CD4-positive, alpha-beta T cell (primary cell): ENCODE measurements around the gene DEDD2. TPM values are rescaled to one million over a fixed set of nuclear protein-coding genes. Genes with fewer than 3 reads are reported as not detected.

Experiments
- ATAC-seq: fragments of 200-7000 bp; cut with Tn5 transposase; one replicate; pipeline ENCODE4 v1.10.0; 2022; ENCODE audit warnings: mild to moderate bottlenecking; ENCODE audit not compliant: poor library complexity
- CTCF ChIA-PET: fragments of 350-600 bp; sonication (Branson Sonifier 250); formaldehyde crosslinking; loops from one replicate; lab custom pipeline; 2021; ENCODE audit warnings: antibody characterized with exemption, inconsistent platforms; lab: Charles Lee
- POLR2A ChIA-PET: fragments of 350-600 bp; sonication (Branson Sonifier 250); formaldehyde crosslinking; loops from one replicate; lab custom pipeline; 2021; ENCODE audit warnings: antibody characterized with exemption, inconsistent platforms; lab: Charles Lee
- DNase-seq, 14 experiments: peaks; one replicate each; pipeline ENCODE4 v3.0.0-alpha.2; 2013 to 2020; ENCODE audit warnings: mixed read lengths in 2 of 14
- H3K27ac ChIP-seq, 2 donors: one replicate each; pipeline versions ENCODE4 v1.5.1 to v1.7.0; 2013; ENCODE audit warnings: low read length in 2 of 2, low read depth in 1 of 2, mild to moderate bottlenecking in 1 of 2
- H3K27me3 ChIP-seq, 2 experiments: 1 replicate in 1 of 2; 2 replicates in 1 of 2; pipeline versions ENCODE4 v1.6.1 to v1.7.0; 2013; ENCODE audit warnings: low read length in 2 of 2, control low read depth in 1 of 2, mild to moderate bottlenecking in 1 of 2, moderate library complexity in 1 of 2; ENCODE audit not compliant: insufficient read depth in 2 of 2, control insufficient read depth in 1 of 2
- H3K36me3 ChIP-seq: one replicate; pipeline ENCODE4 v1.6.1; 2013; ENCODE audit warnings: low read length, control low read depth; ENCODE audit not compliant: insufficient read depth
- H3K4me1 ChIP-seq: one replicate; pipeline ENCODE4 v1.6.1; 2013; ENCODE audit warnings: low read length, control low read depth; ENCODE audit not compliant: insufficient read depth
- H3K4me3 ChIP-seq: one replicate; pipeline ENCODE4 v1.5.1; 2013; ENCODE audit warnings: mild to moderate bottlenecking, low read length, moderate library complexity
- H3K9me3 ChIP-seq, 2 experiments: 1 replicate in 1 of 2; 2 replicates in 1 of 2; pipeline versions ENCODE4 v1.6.1 to v1.7.0; 2013; ENCODE audit warnings: low read length in 2 of 2, mild to moderate bottlenecking in 2 of 2, control low read depth in 1 of 2, moderate library complexity in 1 of 2; ENCODE audit not compliant: control insufficient read depth in 1 of 2, insufficient read depth in 1 of 2
- H3K27ac Mint-ChIP-seq: one replicate; pipeline ENCODE4 v1.8.0; 2020; ENCODE audit warnings: mixed read lengths
- H3K27me3 Mint-ChIP-seq: one replicate; pipeline ENCODE4 v1.8.0; 2021; ENCODE audit warnings: mixed read lengths
- H3K36me3 Mint-ChIP-seq: one replicate; pipeline ENCODE4 v1.8.0; 2021; ENCODE audit warnings: low read depth, mixed read lengths
- H3K4me1 Mint-ChIP-seq: one replicate; pipeline ENCODE4 v1.8.0; 2021; ENCODE audit warnings: low read depth, mixed read lengths
- H3K4me3 Mint-ChIP-seq: one replicate; pipeline ENCODE4 v1.8.0; 2020; ENCODE audit warnings: mild to moderate bottlenecking, mixed read lengths
- H3K9me3 Mint-ChIP-seq: one replicate; pipeline ENCODE4 v1.8.0; 2020; ENCODE audit warnings: mixed read lengths
- CTCF ChIP-seq: fragments of 200-600 bp; IDR thresholded peaks from one replicate; pipeline ENCODE4 v1.8.0; 2022; ENCODE audit warnings: antibody characterized with exemption, mild to moderate bottlenecking
- intact Hi-C, 2 experiments: fragments of 100-400 bp; cut with DNase I in 1 of 2; cut with micrococcal nuclease in 1 of 2; formaldehyde crosslinking; loops; one replicate each; pipeline versions ENCODE4 v1.15.1 to v1.9.0; 2023 to 2025; cut with DNase I, micrococcal nuclease
- total RNA-seq, 174 experiments: library from RNA in 2 of 174; stranded (reverse) in 2 of 174; gene quantifications; one replicate each; pipeline ENCODE4 v1.2.3 and lab custom pipeline; 2021 to 2026

DEDD2 gene
- total RNA-seq, 2 experiments from 2014 or later: 96.5 to 103 TPM

DNA sequence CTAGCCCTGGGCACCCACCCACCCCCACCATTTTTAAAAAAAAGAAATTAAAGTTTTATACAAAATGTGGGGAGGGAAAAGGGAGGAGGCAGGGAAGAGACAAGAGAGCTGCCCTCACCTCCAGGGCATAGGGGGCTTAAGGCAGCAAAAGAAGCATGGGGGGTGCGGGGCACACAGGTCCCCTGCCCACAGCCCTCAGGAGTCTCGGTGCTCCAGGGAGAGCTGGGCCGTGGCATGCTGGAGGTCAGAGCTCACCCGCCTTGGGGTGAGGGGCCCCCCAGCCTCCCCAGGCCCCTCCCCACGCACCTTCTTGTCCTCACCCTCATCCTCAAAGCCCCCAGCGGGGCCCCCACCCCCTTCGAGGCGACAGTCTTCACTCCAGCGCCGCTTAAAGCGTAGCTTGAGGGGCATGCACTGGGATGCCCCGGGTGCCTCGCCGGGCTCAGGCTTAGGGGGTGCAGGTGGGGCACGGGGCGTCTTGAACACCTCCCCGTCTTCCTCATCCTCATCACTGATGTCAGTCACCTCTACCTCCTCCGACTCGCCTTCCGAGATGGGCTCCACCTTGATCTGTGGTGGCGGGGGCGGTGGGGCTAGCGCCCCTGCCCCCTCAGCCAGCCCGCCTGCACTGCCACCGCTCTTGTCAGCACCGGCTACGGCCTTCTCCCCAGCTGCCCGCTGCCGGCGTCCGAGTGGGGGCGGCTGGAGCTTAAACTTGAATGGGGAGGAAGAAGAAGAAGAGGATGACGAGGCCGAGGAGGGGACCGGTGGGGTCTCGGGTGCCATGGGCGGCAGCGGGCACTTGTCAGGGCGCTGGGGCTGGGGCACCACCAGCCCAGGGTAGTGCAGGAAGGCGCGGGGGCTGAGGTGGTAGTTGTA is 31.0 kb upstream of the DEDD2 start:
- Mint-ChIP-seq H3K4me1 (peaks cover 40% of the 10 kb centered on the region), H3K36me3 (peaks cover 16% of the 10 kb centered on the region), H3K9me3 (no peaks in the 10 kb centered on the region), H3K4me3 (peak overlapping the region; percentile 25), H3K27me3 (no peaks in the 10 kb centered on the region), H3K27ac (no peak overlapping the region)
- CTCF ChIA-PET: interaction anchor here (1.2 to 1.3 kb wide), 2 partner anchors 31 to 54 kb away, joined by 3 to 8 read pairs; partner anchors contain the start of genes PAFAH1B3 and PRR19
- Histone ChIP-seq H3K36me3 (peaks cover 18% of the 10 kb centered on the region), H3K27ac (no peak overlapping the region), H3K27me3 (no peaks in the 10 kb centered on the region), H3K9me3 (no peaks in the 10 kb centered on the region), H3K4me1 (peaks cover 54% of the 10 kb centered on the region), H3K4me3 (no peak overlapping the region)
- POLR2A ChIA-PET: no interaction called here
- DNase-seq (peak in 1 of 14 experiments; percentile 38), ATAC-seq (no peak)
- TF ChIP-seq CTCF: no peak
- intact Hi-C loops: no loop called here

GRCh38 chr19:42247640-42248199 is 30.2 kb upstream of the DEDD2 start:
- Mint-ChIP-seq H3K4me1 (peaks cover 44% of the 10 kb centered on the region), H3K27ac (no peak overlapping the region), H3K36me3 (peaks cover 13% of the 10 kb centered on the region), H3K27me3 (no peaks in the 10 kb centered on the region), H3K4me3 (no peak overlapping the region), H3K9me3 (no peaks in the 10 kb centered on the region)
- POLR2A ChIA-PET: interaction anchor here (1.4 kb wide), 1 partner anchor 36 kb away, joined by 3 read pairs; no protein-coding TSS in a partner anchor
- intact Hi-C loops: no loop called here
- Histone ChIP-seq H3K4me1 (peaks cover 51% of the 10 kb centered on the region), H3K4me3 (no peak overlapping the region), H3K9me3 (no peaks in the 10 kb centered on the region), H3K27me3 (no peaks in the 10 kb centered on the region), H3K36me3 (peaks cover 18% of the 10 kb centered on the region), H3K27ac (no peak overlapping the region)
- no peak for TF ChIP-seq CTCF
- CTCF ChIA-PET: interaction anchor here (1.2 to 1.3 kb wide), 2 partner anchors 32 to 54 kb away, joined by 3 to 8 read pairs; partner anchors contain the start of genes PAFAH1B3 and PRR19
- ATAC-seq (no peak), DNase-seq (peak in 1 of 14 experiments; percentile 38)

GRCh38 chr19:42246922-42247639 is 29.6 kb upstream of the DEDD2 start:
- DNase-seq: no peak
- no peaks in the 10 kb centered on the region for H3K27me3 Mint-ChIP-seq

More at GRCh38 chr19:42246922-42247639, 29.6 kb upstream of the DEDD2 start:
- ChIA-PET CTCF (interaction anchor here (0.6 to 3.3 kb wide), 4 partner anchors 32 to 55 kb away, joined by 3 to 30 read pairs (median 6); partner anchors contain the start of genes PAFAH1B3 and PRR19), POLR2A (interaction anchor here (0.7 to 1.4 kb wide), 4 partner anchors 21 to 55 kb away, joined by 3 to 5 read pairs (median 3); partner anchors contain the start of genes PAFAH1B3 and PRR19)
- Mint-ChIP-seq H3K9me3 (no peaks in the 10 kb centered on the region), H3K4me1 (peaks cover 40% of the 10 kb centered on the region), H3K27ac (peak overlapping the region; percentile 43), H3K4me3 (peak overlapping the region; percentile 46), H3K36me3 (peaks cover 12% of the 10 kb centered on the region)
- no peak for ATAC-seq
- H3K27me3 ChIP-seq: no peaks in the 10 kb centered on the region
- no peak overlapping the region for H3K27ac ChIP-seq
- H3K36me3 ChIP-seq: peaks cover 18% of the 10 kb centered on the region
- H3K4me3 ChIP-seq: no peak overlapping the region
- intact Hi-C loops: no loop called here
- H3K4me1 ChIP-seq: peaks cover 45% of the 10 kb centered on the region
- no peak for TF ChIP-seq CTCF
- no peaks in the 10 kb centered on the region for H3K9me3 ChIP-seq
